K562 (cell line): ENCODE measurements around the gene CDC42EP1.

Source experiments
- KAT7 ChIP-seq: sonication (generic); formaldehyde crosslinking; IDR thresholded peaks from 2 replicates; pipeline ENCODE4 v1.8.0; 2022; ENCODE audit warnings: missing genetic modification reagents, mild to moderate bottlenecking, borderline replicate concordance
- MCM3 ChIP-seq: fragments of 450-650 bp; IDR thresholded peaks from 2 replicates; pipeline ENCODE4 v1.6.1; 2016
- RCOR1 ChIP-seq, 2 experiments: IDR thresholded peaks; 2 replicates each; pipeline ENCODE4 v1.6.1; 2012; ENCODE audit warnings: low read depth in 2 of 2, low read length in 2 of 2, borderline replicate concordance in 1 of 2, improper control_type of control experiment in 1 of 2
- RFX5 ChIP-seq: IDR thresholded peaks from 2 replicates; pipeline ENCODE4 v1.6.1; 2011; ENCODE audit warnings: low read depth, mild to moderate bottlenecking, improper control_type of control experiment, low read length
- TCF7L2 ChIP-seq: fragments of 150-350 bp; IDR thresholded peaks from 2 replicates; pipeline ENCODE4 v1.6.1; 2016; ENCODE audit warnings: low read depth, mild to moderate bottlenecking, low read length, moderate library complexity
- ZNF384 ChIP-seq: IDR thresholded peaks from 2 replicates; pipeline ENCODE4 v1.6.1; 2012; ENCODE audit warnings: low read depth, low read length, improper control_type of control experiment
- TF ChIP-seq, protein P1 (sequence below), 3 experiments: IDR thresholded peaks in 2 of 3; conservative IDR thresholded peaks in 1 of 3; 2 replicates each; pipeline ENCODE4 v1.5.1; 2011 to 2012; ENCODE audit warnings: low read length in 3 of 3, mild to moderate bottlenecking in 3 of 3, control low read depth in 2 of 3, improper control_type of control experiment in 1 of 3, inconsistent platforms in 1 of 3, low read depth in 1 of 3, mixed read lengths in 1 of 3, moderate library complexity in 1 of 3; ENCODE audit not compliant: insufficient read depth in 2 of 3
- TF ChIP-seq, protein P2 (sequence below): sonication (generic); formaldehyde crosslinking; IDR thresholded peaks from 2 replicates; pipeline ENCODE4 v1.8.1; 2023; ENCODE audit warnings: mild to moderate bottlenecking, missing genetic modification reagents
- TF ChIP-seq, protein P3 (sequence below): sonication (generic); formaldehyde crosslinking; IDR thresholded peaks from 2 replicates; pipeline ENCODE4 v1.5.0; 2020; ENCODE audit warnings: missing genetic modification reagents

DNA sequence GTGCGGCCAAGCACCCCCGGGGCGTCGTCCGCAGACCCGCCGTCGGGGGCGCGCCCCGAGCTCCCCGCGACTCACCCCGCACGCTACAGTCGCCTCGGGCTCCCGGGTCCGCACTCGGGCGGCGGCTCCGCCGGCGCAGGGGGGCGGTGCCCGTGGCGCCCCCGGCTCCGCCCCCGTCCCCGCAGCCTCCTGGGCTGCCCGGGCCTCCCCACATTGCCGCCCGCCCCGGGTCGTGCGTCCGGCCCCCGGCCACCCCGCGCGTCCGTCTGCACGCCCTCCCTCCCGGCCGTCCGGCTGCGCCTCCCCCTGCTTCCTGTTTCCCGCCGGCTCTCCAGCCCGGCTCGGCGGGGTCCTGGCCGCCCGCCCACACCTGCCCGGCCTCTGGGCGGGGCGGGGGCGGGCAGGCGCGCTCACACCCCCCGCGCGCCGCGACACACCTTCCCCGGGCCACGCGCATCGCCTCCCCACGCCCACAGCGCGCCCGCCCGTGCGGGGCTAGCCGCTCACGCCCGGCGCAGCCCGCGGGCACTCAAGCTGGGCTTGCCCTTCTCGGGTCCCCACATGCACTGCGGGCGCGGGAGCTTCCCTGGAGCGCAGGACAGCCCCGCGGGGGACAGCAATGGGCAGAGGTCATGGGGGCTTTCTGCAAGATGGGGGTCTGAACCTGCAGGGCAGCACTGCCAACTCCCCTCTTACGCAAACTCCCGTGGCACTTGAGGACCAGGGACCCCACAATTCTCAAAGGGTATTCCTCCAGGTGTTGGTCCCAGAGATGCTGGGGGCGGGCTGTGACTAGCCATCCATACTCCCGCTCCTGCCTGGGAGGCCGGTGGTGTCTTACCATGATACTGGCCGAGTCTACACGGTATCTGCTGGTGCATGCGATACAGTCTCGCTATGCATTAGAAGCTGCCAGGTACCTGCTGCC, 40.7 kb upstream of the CDC42EP1 start, which contains the start of gene CARD10:
- no peak for TF ChIP-seq RFX5
- TF ChIP-seq MCM3: no peak
- no peak for TF ChIP-seq ZNF384
- TF ChIP-seq, protein P1, sequence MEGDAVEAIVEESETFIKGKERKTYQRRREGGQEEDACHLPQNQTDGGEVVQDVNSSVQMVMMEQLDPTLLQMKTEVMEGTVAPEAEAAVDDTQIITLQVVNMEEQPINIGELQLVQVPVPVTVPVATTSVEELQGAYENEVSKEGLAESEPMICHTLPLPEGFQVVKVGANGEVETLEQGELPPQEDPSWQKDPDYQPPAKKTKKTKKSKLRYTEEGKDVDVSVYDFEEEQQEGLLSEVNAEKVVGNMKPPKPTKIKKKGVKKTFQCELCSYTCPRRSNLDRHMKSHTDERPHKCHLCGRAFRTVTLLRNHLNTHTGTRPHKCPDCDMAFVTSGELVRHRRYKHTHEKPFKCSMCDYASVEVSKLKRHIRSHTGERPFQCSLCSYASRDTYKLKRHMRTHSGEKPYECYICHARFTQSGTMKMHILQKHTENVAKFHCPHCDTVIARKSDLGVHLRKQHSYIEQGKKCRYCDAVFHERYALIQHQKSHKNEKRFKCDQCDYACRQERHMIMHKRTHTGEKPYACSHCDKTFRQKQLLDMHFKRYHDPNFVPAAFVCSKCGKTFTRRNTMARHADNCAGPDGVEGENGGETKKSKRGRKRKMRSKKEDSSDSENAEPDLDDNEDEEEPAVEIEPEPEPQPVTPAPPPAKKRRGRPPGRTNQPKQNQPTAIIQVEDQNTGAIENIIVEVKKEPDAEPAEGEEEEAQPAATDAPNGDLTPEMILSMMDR (IDR thresholded peaks at IDR 0.05 in 2 of 3, conservative IDR thresholded peaks at IDR 0.05 in 1 of 3; ENCODE audit: insufficient read depth in 2 of 3, low read depth in 1 of 3, low read length in 3 of 3): no peak
- no peak for TF ChIP-seq RCOR1 (IDR thresholded peaks at IDR 0.05; ENCODE audit: borderline replicate concordance in 1 of 2, low read depth in 2 of 2, low read length in 2 of 2)
- TF ChIP-seq, protein P2, sequence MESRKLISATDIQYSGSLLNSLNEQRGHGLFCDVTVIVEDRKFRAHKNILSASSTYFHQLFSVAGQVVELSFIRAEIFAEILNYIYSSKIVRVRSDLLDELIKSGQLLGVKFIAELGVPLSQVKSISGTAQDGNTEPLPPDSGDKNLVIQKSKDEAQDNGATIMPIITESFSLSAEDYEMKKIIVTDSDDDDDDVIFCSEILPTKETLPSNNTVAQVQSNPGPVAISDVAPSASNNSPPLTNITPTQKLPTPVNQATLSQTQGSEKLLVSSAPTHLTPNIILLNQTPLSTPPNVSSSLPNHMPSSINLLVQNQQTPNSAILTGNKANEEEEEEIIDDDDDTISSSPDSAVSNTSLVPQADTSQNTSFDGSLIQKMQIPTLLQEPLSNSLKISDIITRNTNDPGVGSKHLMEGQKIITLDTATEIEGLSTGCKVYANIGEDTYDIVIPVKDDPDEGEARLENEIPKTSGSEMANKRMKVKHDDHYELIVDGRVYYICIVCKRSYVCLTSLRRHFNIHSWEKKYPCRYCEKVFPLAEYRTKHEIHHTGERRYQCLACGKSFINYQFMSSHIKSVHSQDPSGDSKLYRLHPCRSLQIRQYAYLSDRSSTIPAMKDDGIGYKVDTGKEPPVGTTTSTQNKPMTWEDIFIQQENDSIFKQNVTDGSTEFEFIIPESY (CRISPR knock-in tag): no peak
- no peak for TF ChIP-seq TCF7L2
- no peak for TF ChIP-seq KAT7 (CRISPR knock-in tag)
- TF ChIP-seq, protein P3, sequence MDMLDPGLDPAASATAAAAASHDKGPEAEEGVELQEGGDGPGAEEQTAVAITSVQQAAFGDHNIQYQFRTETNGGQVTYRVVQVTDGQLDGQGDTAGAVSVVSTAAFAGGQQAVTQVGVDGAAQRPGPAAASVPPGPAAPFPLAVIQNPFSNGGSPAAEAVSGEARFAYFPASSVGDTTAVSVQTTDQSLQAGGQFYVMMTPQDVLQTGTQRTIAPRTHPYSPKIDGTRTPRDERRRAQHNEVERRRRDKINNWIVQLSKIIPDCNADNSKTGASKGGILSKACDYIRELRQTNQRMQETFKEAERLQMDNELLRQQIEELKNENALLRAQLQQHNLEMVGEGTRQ (CRISPR knock-in tag): no peak
